ENCODE measurements around the gene OSBPL9. TPM values are rescaled to one million over a fixed set of nuclear protein-coding genes. Genes with fewer than 3 reads are reported as not detected.
"Not testable (repeated sequence)": the region's sequence is repeated elsewhere in the genome, so short reads cannot be mapped to it uniquely, and the experiment has no call there.

Gene OSBPL9
- polyA plus RNA-seq, 3 donors = 25.5 to 34.0 (median 28.0) TPM

GRCh38 chr1:51605961-51606723 lies 10.8 kb upstream of the OSBPL9 start:
- 55 to 78% (median 60%) methylated on average over 5 of the region's 5 CpGs for WGBS, 3 donors

GRCh38 chr1:51607681-51608095 lies 9.2 kb upstream of the OSBPL9 start:
- 41 to 83% (median 45%) methylated on average over 6 of the region's 6 CpGs for WGBS, 3 donors
- no peak overlapping the region for H3K27ac ChIP-seq (ENCODE audit: low read depth, low read length)

More at GRCh38 chr1:51605961-51606723, 10.8 kb upstream of the OSBPL9 start:
- no peak overlapping the region for H3K27ac ChIP-seq (ENCODE audit: low read depth, low read length)

DNA sequence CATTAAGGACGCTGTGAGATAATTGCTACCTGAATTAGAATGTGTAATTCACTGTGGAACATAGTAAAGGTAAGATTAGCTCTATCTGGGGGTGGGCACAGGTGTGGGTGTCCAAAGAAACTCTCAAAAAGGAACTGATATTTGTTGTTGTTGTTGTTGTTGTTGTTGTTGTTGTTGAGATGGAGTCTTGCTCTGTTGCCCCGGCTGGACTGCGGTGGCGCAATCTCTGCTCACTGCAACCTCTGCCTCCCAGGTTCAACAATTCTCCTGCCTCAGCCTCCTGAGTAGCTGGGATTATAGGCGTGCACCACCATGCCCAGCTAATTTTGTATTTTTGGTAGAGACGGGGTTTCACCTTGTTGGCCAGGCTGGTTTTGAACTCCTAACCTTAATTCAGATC lies 6.8 kb upstream of the OSBPL9 start:
- not testable (repeated sequence) for H3K27ac ChIP-seq (ENCODE audit: low read depth, low read length)
- 92 to 96% (median 95%) methylated on average over 6 of the region's 6 CpGs for WGBS, 3 donors

DNA sequence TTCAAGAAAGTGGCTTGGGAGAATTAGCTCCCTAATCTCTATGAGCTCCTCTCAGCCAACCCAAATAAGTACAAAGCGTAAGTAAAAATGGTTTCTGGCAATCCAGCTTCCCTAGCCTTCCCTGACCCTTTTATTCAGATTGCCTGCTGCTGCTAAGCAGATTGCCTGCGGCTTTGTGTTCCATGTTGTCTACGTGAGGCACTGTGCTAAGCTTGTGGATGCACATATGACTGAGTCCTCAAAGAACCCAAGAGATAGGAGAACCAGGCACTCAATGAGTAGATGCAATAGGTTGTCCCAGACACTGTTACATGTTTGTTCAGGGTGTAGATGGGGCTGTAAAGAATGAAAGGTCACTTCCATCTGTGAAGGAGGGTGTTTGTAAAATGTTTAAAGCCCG lies 6.3 kb upstream of the OSBPL9 start:
- 77 to 86% (median 82%) methylated on average over 4 of the region's 4 CpGs for WGBS, 3 donors
- no peak overlapping the region for H3K27ac ChIP-seq (ENCODE audit: low read depth, low read length)

DNA sequence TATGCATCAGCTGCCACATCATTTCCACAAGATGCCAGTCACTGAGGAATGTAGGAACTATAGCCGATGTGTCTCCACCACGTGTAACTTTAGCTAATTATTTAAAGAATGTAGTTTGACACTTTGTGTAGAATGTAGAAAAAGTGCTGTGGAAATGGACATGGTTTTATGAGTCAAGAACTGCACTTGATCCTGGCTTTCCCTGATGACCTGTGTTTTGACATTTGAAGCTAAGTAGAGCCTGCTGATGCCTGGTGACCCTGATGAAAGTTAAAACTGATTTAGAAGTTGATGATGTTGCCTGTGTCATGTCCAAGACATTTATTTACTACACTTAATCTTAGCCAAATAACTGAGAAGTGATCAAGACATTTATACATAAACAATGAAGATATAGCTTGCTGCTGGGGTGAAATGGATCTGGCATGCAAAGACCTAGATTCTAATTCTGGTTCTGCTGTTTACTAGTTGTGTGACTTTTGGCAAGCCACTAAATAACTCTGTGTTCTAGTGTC lies 4.4 kb upstream of the OSBPL9 start:
- WGBS, 3 donors = 27 to 50% (median 44%) methylated on average over 2 of the region's 2 CpGs
- no peak overlapping the region for H3K27ac ChIP-seq (ENCODE audit: low read depth, low read length)

GRCh38 chr1:51615780-51616291 lies 1.1 kb upstream of the OSBPL9 start:
- WGBS, 3 donors = 91 to 97% (median 92%) methylated on average over 10 of the region's 10 CpGs

GRCh38 chr1:51616490-51616889 lies 402 bp upstream of the OSBPL9 start:
- 61 to 68% (median 67%) methylated on average over 4 of the region's 4 CpGs for WGBS, 3 donors
- no peak overlapping the region for H3K27ac ChIP-seq (ENCODE audit: low read depth, low read length)

More at GRCh38 chr1:51615780-51616291, 1.1 kb upstream of the OSBPL9 start:
- H3K27ac ChIP-seq (ENCODE audit: low read depth, low read length) = no peak overlapping the region

GRCh38 chr1:51618715-51619114 lies 1.8 kb downstream of the OSBPL9 start:
- WGBS, 3 donors = 76 to 88% (median 79%) methylated on average over 1 of the region's 1 CpG
- no peak overlapping the region for H3K27ac ChIP-seq (ENCODE audit: low read depth, low read length)

DNA sequence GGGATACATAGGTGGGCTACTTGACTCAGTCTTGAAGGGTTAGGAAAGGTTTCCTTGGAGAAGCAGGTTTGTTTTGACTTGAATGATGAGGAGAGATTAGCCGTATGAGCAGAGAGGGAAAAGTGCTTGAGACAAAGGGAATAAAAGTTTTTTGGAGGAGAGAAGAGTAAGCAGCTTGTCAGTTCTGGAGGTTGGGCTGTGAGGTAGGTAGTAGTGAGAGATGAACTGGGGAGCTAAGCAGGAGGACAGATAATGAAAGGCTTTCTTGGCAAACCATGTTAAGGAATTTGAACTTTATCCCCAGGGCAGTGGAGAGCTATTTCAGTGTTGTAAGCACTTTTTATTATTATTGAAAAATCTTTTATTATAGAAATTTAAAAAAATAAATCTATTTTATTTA lies 3.6 kb downstream of the OSBPL9 start:
- H3K27ac ChIP-seq (ENCODE audit: low read depth, low read length) = no peak overlapping the region
- WGBS, 3 donors = 68 to 87% (median 75%) methylated on average over 1 of the region's 1 CpG

GRCh38 chr1:51621161-51621560 lies 4.3 kb downstream of the OSBPL9 start:
- 82 to 97% (median 95%) methylated on average over 7 of the region's 7 CpGs for WGBS, 3 donors

GRCh38 chr1:51621841-51622454 lies 5.1 kb downstream of the OSBPL9 start:
- 67 to 82% (median 70%) methylated on average over 2 of the region's 2 CpGs for WGBS, 3 donors
- H3K27ac ChIP-seq (ENCODE audit: low read depth, low read length) = no peak overlapping the region

More at GRCh38 chr1:51621161-51621560, 4.3 kb downstream of the OSBPL9 start:
- no peak overlapping the region for H3K27ac ChIP-seq (ENCODE audit: low read depth, low read length)

DNA sequence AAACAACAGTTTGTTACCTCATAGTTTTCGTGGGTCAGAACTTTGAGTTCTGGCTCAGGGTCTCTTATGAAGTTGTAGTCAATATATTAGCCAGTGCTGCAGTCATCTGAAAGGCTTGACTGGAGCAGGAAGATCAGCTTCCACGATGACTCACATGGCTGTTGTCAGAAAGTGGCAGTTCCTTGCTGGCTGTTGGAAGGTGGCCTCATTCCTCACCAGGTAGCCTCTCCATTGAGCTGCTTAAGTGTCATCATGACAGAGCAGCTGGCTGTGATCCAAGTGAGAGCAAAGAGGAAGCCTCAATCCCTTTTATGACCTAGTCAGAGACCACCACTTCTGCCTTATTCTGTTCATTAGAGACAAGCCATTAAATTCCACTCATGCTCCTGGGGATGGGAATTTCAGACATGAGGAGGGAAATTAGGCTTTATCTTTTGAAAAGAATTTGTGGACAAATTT lies 5.6 kb downstream of the OSBPL9 start:
- H3K27ac ChIP-seq (ENCODE audit: low read depth, low read length) = no peak overlapping the region
- 26 to 67% (median 27%) methylated on average over 2 of the region's 2 CpGs for WGBS, 3 donors

DNA sequence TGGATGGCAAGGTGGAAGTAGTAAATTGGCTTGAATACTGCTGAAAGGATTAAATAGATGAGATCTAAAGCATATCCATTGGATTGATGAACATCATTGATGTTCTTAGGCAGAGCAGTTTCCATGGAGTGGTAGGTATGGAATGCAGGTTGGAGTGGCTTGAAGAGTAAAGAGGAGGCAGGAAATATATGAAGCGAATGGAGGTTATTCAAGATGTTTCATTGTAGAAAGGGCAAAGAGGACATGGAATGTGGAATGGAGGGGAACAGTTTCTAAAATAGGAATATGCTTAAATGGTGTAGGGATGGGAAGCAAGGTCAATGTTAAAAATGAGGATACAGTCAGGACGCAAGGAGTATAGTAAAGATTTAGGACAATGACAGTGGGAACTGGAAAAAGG lies 6.1 kb downstream of the OSBPL9 start:
- WGBS, 3 donors = 89 to 94% (median 92%) methylated on average over 2 of the region's 2 CpGs
- H3K27ac ChIP-seq (ENCODE audit: low read depth, low read length) = no peak overlapping the region

DNA sequence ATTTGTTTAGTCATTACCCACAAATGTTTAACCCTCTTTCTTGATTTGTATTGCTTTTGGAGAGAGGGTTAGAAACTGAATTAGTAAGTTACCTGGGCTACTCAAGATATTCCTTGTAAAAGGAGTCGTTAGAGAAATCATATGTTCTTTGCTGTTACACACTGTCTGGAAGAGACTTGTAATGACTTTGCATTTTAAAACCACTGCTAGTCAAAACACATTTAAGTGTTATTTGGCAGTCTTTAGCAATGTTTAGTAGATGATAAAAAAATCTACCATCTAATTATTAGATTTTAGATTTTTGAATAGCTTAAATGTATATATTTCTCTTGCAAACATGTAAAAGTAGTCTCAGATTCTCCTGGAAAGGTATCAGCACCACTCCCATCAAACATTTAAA lies 6.6 kb downstream of the OSBPL9 start:
- no peak overlapping the region for H3K27ac ChIP-seq (ENCODE audit: low read depth, low read length)
- 43 to 78% (median 50%) methylated on average over 1 of the region's 1 CpG for WGBS, 3 donors

- 34 to 66% (median 61%) methylated on average over 1 of the region's 1 CpG for WGBS, 3 donors
- H3K27ac ChIP-seq (ENCODE audit: low read depth, low read length) = no peak overlapping the region
Measured at GRCh38 chr1:51624855-51625254, 8.0 kb downstream of the OSBPL9 start.

DNA sequence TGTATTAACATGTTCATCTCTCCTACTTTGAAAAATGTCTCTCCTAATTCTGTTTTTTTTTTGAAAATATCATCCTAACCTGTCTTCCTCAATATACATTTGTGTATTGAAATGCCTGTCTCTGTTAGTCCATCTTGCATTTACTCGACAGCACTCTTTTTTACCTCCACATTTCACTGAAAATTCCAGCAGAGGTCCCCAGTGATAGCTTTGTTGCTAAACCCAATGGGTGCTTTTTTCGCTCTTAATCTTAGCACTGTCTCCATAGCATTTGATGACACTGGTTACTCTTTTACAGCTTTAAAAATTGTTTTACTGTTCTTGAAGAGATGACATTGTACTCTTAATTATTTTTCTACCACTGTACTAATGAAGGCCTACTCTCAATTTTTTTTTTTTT lies 10.8 kb downstream of the OSBPL9 start:
- 67 to 70% (median 69%) methylated on average over 2 of the region's 2 CpGs for WGBS, 3 donors
- no peak overlapping the region for H3K27ac ChIP-seq (ENCODE audit: low read depth, low read length)

DNA sequence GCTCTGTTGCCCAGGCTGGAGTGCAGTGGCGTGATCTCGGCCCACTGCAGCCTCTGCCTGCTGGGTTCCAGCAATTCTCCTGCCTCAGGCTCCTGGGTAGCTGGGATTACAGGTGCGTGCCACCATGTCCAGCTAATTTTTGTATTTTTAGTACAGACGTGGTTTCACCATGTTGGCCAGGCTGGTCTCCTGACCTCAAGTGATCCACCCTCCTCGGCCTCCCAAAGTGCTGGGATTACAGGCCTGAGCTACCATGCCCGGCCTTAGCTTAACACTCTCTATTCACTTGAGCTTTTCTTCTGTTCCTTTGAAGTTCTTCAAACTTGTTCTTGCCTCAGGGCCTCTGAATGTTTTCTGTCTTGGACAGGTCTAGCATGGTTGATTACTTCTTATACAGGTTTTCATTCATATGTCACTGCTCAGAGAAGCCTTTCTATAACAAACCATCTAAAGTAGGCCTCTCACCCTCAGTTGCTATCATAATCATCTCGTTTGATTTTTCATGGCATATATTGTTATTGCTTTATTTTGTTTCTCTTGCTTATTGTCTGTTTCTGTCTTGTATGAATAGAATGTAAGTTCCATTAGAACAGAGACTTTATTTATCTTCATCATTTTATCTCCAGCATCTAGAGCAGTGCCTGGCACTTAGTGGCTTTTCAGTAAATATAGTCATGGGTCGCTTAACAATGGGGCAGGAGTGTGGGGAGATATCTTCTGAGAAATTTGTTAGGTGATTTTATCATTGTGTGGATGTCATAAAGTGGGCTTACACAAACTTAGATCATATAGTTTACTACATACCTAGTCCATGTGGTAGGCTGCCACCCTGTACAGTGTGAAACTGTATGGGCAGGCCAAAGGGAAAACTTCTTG lies 12.1 kb downstream of the OSBPL9 start:
- H3K27ac ChIP-seq (ENCODE audit: low read depth, low read length) = no peak overlapping the region
- WGBS, 3 donors = 95% methylated on average over 8 of the region's 8 CpGs

DNA sequence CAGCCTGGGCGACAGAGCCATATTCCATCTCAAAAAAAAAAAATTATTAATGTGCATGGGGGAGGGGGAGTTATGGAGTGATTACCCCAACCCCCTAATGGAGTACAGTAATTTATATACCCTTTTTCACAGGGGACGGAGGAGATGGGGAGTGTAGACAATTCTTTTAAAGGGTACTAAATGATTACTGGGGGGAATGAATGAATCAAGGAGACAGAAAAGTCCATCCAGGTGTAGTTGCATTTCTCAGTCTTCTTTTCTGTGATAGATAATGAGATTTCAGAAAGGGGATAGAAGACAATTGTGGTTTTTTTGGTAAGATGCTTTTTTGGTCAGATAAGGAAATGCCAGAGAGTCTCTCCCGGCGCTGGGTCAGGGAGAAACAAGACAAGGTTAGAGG lies 13.0 kb downstream of the OSBPL9 start:
- H3K27ac ChIP-seq (ENCODE audit: low read depth, low read length) = no peak overlapping the region
- 87 to 97% (median 95%) methylated on average over 4 of the region's 4 CpGs for WGBS, 3 donors

All from adipose tissue (tissue), 3 donors.